ENCODE measurements around the gene C16orf46.

C16orf46 gene

DNA sequence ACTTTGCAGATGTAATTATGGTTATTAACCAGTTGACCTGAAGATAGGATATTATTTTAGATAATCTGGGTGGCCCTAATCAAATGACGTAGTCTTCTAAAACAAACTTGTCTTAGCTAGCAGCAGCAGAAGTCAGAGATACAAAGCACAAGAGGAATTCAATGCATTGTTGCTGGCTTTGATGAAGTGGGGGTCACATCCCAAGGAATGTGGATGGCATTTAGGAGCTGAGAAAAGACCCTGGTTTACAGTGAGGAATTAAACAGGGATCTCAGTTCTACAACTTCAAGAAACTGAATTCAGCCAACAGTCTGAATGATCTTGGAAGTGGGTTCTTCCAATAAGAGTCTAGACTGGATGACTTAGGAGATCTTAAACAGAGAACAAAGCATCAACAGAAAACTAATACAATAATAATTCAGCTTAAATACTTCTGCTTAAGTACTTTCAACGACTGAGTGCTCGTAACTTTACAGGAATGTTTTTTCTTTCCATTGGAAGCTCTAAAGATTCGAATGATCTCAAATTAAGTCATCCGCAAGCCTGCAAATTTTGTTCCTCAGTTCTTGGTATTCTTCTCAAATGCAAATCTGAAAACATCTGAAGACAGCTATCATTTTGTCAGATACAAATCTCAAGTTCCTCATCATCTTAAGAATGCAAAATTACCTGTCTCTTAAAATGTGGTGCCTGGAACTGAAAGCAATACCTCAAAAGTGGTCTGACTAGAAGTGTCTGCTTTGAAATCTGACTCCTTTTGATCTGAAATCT, 3.3 kb downstream of the C16orf46 start:
- DNase-seq: no peak

DNA sequence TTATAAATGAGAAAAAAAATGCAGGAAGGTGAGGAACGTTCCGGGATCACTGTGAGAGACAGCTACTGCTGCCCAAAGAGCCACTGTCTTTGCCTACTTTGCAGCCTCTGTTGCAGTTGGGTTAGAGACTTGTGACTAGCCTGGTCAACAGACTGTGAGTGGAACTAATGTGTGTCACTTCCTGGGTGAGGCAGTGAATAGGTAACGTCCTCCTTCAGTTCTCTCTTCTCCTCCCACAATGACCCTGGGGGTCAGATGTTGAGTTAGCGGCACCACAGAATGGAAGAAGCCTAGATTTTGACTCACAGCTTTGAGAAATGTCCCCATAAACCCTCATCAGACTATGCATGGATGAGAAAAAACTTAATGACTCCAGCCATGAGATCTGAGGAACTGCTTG, 5.2 kb downstream of the C16orf46 start:
- no peak for DNase-seq

DNA sequence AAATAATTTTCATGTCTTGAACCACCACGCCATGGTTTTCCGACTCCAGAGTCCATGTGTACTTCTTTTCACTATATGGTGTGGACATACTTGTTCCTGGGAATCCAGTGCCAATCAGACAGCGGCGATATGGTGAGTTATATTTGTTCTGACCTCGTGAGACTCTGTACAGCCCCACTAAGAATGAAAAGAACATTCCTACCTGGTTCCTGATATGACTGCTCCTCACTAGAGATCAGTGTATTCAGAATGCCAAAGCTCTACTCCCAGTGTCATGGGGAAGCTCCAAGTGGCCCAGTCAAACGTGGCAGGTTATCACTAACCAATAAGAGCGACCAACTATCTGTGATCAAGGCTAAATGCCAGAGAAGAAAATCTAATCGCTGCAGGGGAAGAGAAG, 6.1 kb downstream of the C16orf46 start:
- DNase-seq: no peak

DNA sequence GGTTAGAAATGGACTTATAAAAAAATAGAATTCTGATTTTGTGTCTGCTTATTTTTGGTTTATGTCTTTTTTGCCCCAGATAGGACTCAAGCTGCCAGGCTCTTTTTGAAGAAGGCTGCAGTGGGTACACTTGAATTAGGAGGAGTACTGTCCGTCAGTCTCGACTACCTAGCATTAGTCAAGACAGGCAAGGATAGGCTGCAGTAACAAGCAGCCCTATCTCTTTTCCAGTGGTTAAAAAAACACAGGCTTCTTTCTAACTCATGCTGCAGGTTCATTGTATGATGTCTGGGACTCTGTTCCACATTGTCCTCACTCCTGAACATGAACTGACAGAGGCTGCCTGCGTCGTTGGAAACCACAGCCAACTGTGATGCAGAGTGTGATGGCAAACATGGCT, 8.0 kb downstream of the C16orf46 start:
- DNase-seq: no peak

DNA sequence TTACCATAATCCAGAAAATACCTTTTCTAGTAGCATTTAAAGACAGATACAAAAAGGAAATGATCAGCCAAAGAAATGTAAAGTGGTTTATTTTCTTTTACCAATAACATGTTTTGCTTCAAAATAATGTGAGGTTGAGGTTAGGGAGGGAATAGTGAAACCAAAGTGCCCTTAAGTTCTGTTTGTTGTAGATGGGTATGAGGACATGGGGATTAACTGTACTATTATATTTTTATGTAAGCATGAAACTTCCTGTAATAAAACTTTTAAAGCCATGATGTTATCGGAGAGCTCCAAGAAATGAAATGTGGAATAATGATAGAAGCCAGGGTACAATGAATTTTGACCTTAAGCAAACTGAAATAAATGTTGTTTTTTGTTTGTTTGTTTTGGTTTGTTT, 9.9 kb downstream of the C16orf46 start:
- DNase-seq: no peak

DNA sequence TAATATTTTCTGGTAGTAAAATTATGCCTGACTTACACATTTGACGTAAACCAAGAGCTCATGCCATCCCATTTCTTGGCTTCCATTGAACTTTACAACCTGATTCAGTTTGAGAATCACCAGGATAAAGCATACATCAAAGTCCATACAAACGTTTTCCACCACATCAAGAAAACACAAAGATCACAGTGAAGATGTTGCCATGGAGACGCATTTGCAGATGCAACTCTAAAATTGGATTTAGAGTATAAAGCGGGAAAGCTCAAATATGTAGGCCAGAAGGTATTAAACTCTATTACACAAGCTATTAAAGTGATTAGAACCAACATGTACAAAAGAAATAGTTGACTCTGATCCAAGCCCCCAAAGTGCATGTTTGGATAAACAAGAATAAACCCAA, 10.4 kb downstream of the C16orf46 start:
- no peak for DNase-seq

DNA sequence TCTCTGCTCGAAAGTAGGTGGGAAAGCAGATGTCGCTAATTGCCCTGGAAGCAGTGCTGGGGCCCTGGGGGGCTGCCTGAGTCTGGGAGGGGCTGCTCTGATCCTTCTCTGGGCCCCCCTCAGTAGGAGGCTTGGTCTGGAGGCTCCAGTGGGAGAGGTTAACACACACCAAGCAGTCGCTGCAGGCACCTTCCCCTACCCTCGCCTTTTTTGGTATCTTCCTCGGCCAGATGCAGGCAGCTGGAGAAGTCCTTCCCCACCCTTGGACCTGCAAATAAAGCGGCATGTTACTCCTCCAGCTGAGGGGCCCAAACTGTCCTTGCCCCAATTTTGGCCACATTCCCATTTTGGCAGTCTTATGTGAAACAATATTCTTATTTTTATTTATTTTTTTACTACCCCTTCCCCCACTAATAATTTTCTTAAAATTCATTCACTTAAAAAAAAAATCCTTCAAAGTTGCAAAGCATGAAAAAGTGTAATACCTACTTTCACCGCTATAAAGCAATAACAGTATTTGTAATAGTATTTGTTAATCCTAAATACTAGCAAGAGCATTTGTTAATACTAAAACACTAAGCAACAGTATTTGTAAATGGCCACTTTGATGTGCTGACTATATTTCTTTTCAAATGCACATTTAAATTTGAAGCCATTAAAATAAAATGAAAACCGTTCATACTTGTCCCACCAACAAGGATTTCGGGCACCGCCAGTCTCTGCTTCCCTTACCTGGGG, 15.0 kb downstream of the C16orf46 start:
- no peak for DNase-seq

DNA sequence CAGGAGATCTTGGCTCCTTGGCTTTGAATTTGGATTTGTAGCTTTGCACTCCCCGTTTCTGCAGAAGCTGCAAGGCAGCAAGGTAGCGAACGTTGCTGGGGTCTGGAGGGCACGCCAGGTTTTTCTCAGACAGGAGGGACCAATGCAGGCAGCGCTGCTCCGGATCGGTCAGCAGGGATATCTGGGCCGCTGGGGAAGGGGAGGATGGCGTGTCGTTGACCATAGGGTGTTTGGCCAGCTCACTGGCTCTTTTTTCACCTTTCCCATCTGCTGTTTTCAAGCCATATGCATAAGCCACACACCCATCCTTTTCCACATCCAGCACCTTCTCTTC, 15.8 kb downstream of the C16orf46 start:
- no peak for DNase-seq

DNA sequence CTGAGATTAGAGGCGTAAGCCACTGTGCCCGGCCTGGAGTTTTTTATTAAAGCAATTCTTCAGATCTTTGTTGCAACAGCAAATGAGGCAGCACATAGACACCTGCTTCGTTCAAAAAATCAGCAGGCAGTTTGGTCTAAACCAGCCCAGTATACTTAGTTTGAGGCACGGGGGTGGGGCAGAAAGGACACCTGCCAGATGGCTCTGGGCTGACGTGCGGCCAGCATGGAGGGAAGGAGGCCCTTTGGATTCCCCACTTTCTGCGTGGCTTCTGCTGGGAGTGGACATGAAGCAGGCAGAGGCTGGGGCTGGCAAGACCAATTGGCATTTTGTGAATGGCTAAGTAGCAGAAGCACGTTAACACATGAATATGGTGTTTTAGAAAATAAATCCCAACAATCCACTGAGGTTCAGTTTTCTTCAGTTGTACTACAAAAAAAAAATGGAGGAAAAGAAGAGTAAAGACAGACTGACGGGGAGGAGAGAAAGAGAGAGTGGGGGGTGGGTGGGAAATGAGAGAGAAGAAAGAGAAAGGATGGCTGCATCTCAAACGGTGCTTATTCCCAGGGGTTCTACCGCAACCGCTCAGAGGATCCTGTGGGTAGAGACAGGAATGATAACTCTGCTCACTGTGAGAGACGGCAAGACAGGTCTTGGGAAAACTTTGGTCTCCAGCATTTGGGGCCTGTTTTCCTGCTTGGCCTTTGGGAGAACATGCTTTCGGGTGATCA, 16.3 kb downstream of the C16orf46 start:
- no peak for DNase-seq

DNA sequence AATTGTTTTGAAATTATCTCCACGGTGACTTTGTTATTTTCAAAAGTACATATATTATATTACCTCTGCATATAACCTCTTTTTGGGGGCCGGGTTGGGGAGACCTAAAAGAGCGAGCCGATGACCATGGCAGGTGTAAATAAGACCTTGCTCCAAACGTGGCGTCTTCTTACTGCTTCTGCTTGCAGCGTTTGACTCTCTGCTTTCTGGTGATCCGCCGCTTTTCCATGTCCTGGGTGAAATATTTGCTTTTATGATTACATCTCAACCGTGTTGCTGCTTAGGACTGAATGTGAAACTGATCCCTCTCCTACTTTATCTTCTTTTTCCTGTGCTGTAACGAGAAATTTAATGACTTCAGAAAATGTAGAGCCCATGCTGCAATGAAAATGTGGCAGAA, 23.3 kb downstream of the C16orf46 start:
- no peak for DNase-seq

DNA sequence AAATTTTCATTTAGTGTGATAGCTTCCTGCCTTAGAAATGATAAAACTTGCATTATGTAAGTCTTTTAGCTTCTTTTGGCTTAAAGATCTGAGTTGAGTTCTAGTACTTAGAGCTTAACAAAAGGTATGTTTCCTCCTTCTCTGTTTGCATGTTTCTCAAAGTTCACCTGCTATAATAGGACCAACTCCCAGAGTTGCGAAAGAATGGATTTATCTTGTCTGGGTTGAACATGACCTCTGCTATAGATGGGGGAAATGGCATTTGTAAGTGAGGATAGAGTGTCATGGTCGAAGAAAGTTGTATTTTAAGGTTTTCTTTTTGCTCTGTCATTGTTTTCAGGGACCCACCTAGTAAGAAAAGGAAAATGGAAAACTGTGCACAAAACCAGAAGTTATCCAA, 34.2 kb downstream of the C16orf46 start:
- DNase-seq: no peak

DNA sequence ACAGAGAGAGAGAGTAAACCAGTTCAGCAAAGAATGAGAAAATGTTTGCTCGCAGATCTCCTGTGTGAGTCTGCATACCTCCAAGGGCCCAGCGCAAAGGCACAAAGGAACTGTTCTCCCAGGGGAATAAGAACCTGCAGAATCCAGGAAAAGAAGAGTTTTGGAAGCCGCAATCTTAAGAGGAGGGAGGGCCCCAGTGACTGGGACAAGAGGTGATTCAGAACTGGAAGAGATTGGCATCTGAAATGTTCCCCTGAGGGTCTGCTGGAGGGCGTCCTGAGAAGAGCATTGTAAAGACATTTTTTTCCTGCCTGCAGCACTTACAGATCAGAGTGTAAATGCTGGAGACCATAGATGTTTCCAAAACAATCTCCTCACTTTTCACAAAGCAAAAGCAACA, 35.3 kb downstream of the C16orf46 start:
- no peak for DNase-seq

DNA sequence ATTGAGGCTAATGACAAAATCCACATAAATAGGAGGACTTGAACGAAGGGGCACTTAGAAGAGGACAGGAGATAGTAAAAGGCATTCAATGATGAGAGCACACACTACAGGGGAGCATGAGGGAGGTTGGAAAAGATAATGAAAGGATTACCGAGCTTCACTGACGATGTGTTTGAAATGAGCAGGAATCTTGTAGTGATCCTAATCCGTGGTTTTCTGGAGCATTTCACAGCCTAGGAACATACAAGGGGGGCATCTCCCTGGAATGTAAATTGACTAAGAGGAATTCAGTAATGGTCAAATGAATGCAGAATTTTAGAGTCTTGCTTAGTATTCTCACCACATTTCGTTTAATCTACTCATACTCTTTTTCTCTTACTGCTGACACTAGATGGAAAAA, 36.2 kb downstream of the C16orf46 start:
- no peak for DNase-seq

DNA sequence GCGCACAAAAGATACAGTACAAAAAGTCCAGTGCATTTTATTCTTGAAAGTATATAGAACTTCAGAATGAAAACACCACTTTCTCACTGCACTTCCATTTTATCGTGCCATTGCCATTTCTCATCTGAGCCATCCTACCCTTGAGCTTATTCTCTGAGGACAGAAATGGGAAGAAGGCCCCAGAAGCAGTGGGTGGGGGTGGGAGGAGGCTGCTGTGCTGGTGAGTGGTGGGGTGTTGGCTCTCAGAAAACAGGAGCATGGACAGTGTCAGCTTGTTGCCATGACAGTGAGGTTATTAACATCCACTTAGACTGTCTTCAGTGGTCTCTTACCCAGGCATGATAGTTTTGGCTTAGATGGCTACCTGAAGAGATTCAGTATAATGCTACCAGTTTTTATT, 36.9 kb downstream of the C16orf46 start:
- DNase-seq: no peak

DNA sequence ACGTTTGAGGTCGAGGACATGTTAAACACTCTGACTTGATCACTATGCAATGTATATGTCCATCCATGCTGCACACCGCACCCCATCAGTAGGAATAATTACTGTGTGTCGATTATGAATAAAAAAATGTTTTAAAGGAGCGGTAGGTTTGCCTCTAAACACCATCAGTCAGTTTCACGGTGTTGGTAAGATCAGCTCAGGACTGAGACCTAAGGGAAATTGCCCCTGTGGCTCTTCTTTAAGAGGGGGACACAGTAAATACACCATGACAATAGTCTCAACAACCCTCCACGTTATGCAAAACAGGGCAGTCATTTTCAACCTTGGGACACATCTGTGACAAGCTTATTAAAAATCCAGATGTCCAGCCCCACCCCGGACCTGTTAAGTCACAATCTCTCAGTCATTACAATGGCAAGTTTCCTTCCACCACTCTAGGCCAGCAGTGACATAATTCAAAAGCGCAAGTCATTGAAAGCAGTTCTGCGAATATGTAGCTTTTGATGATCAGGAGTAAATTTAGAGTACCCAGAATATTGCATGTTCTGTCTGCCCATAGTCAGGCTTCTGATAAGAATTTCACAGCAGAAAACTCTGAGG, 40.2 kb downstream of the C16orf46 start:
- no peak for DNase-seq

DNA sequence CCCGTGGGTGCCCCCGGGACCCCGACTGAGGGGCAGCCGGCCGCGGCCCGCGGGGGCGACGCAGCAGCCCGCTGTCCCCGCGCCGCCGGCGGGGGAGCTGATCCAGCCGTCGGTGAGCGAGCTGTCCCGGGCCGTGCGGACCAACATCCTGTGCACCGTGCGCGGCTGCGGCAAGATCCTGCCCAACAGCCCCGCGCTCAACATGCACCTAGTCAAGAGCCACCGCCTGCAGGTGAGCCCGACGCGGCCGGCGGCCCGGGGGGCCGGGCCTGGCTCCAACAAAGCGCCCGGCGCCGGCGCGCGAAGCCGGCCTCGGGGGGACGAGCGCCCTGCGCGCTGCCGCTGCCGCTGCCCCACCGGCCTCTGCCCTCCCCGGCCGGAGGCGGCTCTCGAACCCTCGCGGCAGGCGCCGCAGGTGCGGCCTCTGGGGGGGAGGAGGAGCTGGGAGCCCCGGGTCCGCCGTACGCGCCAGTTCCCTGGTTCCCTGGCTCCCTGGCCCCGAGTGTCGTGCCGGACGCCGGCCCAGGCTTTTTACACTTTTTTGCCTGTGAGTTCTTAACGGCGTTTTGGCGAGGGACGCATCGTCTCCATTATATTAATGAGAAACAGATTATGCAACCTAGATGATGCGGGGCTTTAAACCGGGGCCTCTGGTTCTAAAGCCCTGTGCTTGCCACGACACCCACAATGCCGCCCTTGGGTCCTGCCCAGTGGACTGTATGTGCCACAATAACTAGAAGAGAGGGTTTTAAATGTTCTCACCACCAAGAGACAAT, 40.9 kb downstream of the C16orf46 start:
- DNase-seq: peak; percentile 63

DNA sequence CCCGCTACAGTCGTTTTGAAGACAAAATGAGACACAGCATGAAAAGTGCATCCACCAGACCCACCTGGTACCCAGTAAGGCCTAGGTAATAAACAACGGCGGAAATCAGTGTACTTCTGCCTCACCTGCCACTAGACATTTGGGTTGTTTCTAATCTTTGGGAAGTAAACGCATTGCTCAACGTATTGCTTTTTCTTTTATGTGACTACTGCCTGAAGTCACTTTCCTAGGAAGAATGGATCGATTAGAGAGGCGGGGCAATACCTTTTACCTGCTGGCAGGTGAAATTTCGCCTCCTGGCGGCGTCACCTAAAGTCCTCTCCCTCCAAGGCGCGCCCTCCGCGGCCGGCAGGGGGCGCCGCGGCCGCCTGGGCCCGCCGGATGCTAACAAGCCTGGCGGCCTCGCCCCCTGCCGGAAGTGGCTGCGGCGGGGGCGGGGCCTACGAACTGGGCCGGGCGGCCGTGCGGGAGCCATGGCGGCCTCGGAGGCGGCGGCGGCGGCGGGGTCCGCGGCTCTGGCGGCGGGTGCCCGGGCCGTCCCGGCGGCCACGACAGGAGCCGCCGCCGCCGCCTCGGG, 41.6 kb downstream of the C16orf46 start, which contains the start of gene ATMIN:
Gene ATMIN (plus strand): TSS at position 445 of the 577 bp plus-strand sequence. CDS start 29 bp downstream, at position 474.
- DNase-seq: peak; percentile 94

DNA sequence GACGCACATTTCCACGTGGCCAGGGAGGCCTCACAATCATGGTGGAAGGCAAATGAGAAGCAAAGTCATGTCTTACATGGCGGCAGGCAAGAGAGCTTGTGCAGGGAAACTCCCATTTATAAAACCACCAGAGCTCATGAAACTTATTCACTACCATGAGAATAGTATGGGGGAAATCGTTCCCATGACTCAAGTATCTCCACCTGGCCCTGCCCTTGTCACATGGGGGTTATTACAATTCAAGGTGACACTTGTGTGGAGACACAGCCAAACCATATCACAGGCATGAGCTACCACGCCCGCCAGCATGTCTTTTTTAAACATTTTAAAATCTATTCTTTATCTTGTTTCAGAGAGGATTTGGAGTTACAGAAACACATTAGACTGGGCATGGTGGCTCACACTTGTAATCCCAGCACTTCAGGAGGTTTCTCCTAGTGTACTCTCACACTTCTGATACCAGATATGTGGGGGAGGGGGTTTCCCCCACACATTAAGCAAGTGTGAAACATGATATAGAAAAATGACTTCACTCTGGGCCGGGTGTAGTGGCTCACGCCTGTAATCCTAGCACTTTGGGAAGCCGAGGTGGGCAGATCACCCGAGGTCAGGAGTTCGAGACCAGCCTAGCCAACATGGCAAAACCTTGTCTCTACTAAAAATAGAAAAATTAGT, 47.0 kb downstream of the C16orf46 start:
- DNase-seq: no peak

DNA sequence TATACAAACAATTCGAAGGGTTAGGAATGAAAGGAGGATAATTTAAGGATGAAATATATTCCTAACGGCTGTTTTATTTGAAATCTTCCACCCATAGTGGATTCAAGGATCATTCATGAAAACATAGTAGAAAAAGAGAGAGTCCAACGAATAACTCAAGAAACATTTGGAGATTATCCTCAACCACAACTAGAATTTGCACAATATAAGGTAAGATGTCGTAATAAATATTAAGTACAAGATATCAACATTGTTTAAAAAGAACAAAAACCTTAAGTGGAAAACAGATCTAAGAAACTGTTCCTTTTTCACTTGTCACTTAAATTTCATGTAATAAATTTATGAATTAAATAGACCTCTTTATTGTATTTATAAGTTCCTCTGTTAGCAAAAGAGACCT, 50.6 kb downstream of the C16orf46 start:
- DNase-seq: no peak

DNA sequence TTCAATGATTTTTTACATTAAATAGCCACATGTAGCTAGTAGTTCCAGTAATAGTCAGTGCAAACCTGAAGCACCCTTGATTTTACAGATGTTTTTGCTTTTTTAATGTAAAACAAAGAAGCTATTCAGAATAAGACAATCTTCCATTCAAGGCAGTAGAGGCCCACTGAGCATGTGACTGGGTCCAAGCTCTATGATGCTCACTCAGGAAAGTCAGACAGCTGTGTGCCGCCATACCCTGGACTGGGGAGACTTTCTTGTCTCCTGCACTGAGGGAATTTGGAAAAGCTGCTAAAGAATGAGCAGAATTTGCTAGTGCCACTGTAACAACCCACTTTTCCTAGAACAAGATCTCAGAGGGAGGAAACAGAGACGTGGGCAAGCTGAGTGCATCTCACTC, 58.5 kb downstream of the C16orf46 start:
- no peak for DNase-seq

DNA sequence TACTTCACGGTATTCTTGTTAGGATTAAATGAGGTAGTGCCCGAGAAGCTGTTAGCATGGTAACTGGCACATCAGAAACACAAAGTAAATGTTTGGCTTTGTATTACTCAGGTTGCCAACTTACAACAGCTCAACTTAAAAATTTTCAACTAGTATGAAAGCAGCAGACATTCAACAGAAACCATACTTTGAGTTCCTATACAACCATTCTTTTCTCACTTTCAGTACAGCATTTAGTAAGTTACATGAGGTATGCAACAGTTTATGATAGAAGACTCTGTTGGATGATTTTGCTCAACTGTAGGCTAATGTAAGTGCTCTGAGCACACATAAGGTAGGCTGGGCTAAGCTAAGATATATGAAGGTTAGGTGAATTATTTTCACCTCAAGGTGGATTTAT, 62.4 kb downstream of the C16orf46 start:
- no peak for DNase-seq

DNA sequence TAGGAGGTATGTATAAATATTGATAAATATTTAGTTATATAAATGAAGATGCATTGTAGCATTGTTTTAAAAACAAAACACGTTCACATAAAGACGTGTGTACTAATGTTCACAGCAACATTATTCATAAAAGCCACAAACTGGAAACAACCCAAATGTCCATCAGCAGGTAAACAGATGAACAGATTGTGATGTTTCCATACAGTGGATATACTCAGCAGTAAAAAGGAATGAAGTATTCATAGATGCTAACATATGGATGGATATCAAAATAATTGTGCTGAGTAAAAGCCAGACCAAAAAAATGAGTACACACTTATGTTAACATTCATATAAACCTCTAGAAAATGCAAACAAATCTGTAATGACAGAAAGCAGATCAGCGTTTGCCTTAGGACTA, 64.1 kb downstream of the C16orf46 start:
- DNase-seq: no peak

Measured in CD4-positive, alpha-beta T cell treated with Interleukin-17A for 4 hours (primary cell).